Activated CD8-positive, alpha-beta memory T cell treated with anti-CD3 and anti-CD28 coated beads, Interleukin-2, amount 50 U/mL, for 24 hours (primary cell): ENCODE data around the gene GALNTL6.

Source experiments
- DNase-seq: peaks from one replicate; pipeline ENCODE4 v3.0.0-alpha.2; 2020; ENCODE audit errors: extremely low read depth

The GALNTL6 gene

GRCh38 chr4:172109466-172109865, 296.3 kb downstream of the GALNTL6 start:
- no peak for DNase-seq

- DNase-seq = no peak
These were observed 311.6 kb downstream of the GALNTL6 start for GRCh38 chr4:172124656-172125308.

GRCh38 chr4:172125443-172125842, 312.2 kb downstream of the GALNTL6 start:
- DNase-seq = no peak

- no peak for DNase-seq
These were observed 314.0 kb downstream of the GALNTL6 start for GRCh38 chr4:172127168-172127567.

GRCh38 chr4:172129593-172129992, 316.4 kb downstream of the GALNTL6 start:
- no peak for DNase-seq

GRCh38 chr4:172134521-172134920, 321.3 kb downstream of the GALNTL6 start:
- no peak for DNase-seq

GRCh38 chr4:172141025-172141424, 327.8 kb downstream of the GALNTL6 start:
- DNase-seq = no peak

GRCh38 chr4:172142281-172142741, 329.1 kb downstream of the GALNTL6 start:
- DNase-seq = no peak

- no peak for DNase-seq
These were observed 330.6 kb downstream of the GALNTL6 start for GRCh38 chr4:172143605-172144314.

GRCh38 chr4:172147687-172148086, 334.5 kb downstream of the GALNTL6 start:
- DNase-seq = no peak

GRCh38 chr4:172149329-172149728, 336.1 kb downstream of the GALNTL6 start:
- DNase-seq = no peak

- no peak for DNase-seq
These were observed 339.1 kb downstream of the GALNTL6 start for GRCh38 chr4:172152284-172152683.

- no peak for DNase-seq
These were observed 340.5 kb downstream of the GALNTL6 start for GRCh38 chr4:172153719-172154118.

GRCh38 chr4:172155838-172156345, 342.7 kb downstream of the GALNTL6 start:
- no peak for DNase-seq

- no peak for DNase-seq
These were observed 344.7 kb downstream of the GALNTL6 start for GRCh38 chr4:172157946-172158345.

GRCh38 chr4:172163215-172163614, 350.0 kb downstream of the GALNTL6 start:
- DNase-seq = no peak

GRCh38 chr4:172168888-172169287, 355.7 kb downstream of the GALNTL6 start:
- DNase-seq = no peak

GRCh38 chr4:172169871-172170270, 356.7 kb downstream of the GALNTL6 start:
- no peak for DNase-seq

GRCh38 chr4:172173206-172173605, 360.0 kb downstream of the GALNTL6 start:
- DNase-seq = no peak

- no peak for DNase-seq
These were observed 364.2 kb downstream of the GALNTL6 start for GRCh38 chr4:172177382-172177781.

GRCh38 chr4:172188248-172188988, 375.2 kb downstream of the GALNTL6 start:
- no peak for DNase-seq

- DNase-seq = no peak
These were observed 389.4 kb downstream of the GALNTL6 start for GRCh38 chr4:172202480-172203076.
